HG03025 (cell line): ENCODE data around the gene FAM184A.
"Not testable (repeated sequence)": the region's sequence is repeated elsewhere in the genome, so short reads cannot be mapped to it uniquely, and the experiment has no call there.

Experiments used
- ATAC-seq: cut with Tn5 transposase; IDR thresholded peaks from one replicate; pipeline ENCODE4 v1.9.1; 2021; ENCODE audit warnings: mild to moderate bottlenecking, moderate library complexity; ENCODE audit not compliant: unreplicated experiment, low FRiP score

FAM184A gene, protein sequence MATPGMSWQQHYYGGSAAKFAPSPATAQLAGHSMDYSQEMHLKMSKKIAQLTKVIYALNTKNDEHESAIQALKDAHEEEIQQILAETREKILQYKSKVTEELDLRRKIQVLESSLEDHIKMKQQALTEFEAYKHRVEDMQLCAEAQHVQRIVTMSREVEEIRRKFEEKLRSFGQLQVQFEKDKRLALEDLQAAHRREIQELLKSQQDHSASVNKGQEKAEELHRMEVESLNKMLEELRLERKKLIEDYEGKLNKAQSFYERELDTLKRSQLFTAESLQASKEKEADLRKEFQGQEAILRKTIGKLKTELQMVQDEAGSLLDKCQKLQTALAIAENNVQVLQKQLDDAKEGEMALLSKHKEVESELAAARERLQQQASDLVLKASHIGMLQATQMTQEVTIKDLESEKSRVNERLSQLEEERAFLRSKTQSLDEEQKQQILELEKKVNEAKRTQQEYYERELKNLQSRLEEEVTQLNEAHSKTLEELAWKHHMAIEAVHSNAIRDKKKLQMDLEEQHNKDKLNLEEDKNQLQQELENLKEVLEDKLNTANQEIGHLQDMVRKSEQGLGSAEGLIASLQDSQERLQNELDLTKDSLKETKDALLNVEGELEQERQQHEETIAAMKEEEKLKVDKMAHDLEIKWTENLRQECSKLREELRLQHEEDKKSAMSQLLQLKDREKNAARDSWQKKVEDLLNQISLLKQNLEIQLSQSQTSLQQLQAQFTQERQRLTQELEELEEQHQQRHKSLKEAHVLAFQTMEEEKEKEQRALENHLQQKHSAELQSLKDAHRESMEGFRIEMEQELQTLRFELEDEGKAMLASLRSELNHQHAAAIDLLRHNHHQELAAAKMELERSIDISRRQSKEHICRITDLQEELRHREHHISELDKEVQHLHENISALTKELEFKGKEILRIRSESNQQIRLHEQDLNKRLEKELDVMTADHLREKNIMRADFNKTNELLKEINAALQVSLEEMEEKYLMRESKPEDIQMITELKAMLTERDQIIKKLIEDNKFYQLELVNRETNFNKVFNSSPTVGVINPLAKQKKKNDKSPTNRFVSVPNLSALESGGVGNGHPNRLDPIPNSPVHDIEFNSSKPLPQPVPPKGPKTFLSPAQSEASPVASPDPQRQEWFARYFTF

DNA sequence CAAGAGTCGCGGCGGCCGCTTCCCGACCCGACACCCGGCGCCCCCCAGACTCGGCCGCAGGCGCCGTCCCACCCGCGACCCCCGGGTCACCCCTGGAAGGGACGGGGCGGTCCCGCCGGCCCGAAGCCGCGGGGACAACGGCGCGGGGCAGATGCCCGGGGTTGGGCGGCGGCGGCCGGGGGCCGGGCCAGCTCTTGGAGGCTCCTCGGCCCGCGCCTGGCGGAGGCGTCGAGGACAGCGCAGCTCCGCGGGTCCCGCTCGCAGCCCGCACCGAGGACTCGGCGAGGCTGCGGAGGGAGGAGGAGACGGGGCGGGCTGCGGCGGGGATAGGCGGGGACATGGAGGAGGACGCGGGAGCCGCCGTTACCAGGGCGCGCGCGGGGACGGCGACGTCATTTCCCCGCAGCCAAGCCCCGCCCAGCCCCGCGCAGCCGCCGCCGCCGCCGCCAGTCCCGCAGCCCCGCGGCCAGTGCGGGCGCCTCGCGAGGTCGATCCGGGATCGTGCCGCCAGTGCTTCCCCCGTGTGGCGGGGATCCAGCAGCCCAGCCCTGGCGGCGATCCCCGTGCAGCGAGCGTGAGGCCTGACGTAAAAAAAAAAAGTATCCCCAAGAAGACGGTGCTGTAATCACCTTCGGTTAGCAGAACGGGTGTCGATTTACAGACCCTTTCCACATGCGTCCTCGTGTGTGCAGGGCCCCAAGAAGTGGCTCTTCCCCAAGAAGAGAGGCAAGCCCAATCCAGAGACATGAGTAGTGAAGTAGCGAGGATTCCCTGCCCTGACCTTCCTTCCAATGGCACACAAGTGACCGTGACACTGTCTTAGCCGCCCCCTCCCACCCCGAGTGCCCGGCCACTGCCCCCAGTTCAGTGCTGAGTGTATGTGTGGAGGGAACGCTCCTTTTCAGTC lies at the start of gene FAM184A:
TSS of gene FAM184A (minus strand) at position 289 of the 907 bp plus-strand sequence. CDS start 365 bp downstream, outside the sequence.
- peak; percentile 60 for ATAC-seq

DNA sequence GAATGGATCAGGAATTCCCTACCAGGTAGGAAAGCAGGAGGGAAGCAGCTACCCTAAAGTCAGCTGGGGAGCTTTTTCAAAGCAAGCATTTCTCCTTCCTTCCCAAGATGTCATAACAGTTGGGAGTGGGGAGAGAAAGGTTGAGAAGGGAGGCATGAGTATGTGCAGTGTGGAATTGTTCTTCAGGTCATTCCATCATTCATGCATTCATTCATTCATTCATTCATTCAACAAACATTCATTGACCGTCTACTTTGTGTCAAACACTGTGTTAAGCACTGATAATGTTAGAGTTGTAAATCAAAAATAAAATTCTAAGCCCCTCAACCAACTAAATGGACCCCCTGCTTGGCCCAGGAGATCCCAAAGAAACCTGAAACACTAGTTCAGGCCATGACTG lies 49.2 kb upstream of the FAM184A start:
- no peak for ATAC-seq

DNA sequence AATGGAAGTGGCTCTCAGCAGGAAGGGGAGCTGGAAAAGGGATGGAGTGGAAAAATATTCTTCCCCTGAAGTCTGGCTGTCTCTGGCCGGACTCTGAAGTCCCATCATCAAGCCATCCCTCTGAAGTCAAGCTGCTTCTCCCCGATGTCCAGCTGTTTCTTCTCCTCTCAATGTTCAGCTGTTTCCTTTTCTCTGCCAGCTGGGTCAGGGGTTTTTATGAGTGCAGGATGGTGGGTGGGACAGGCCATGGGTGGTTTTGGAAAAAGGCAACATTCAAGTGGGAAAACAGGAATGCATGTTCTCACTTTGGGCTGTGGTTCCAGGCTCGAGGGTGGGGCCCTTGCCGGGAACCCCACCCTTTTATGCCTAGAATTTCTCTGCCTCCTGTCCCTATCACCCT lies 48.4 kb upstream of the FAM184A start:
- ATAC-seq: no peak

DNA sequence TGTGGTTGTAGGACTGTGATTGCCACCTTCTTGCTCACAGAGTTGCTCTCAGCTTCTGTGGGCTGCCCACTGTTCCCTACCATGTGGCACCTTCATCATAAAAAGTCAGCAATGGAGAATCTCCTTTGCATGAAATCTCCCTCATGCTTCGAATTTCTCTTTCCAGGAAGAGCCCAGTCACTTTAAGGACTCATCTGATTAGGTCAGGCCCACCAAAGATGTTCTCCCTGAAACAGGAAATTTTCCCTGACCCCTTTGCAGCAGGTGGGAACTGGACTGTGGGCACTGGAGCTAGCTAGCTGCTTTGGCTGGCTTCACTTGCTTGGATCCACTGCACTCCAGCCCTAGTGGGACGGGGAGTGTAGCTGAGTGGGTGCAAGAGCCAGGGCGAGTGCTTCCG lies 47.7 kb upstream of the FAM184A start:
- ATAC-seq: no peak

DNA sequence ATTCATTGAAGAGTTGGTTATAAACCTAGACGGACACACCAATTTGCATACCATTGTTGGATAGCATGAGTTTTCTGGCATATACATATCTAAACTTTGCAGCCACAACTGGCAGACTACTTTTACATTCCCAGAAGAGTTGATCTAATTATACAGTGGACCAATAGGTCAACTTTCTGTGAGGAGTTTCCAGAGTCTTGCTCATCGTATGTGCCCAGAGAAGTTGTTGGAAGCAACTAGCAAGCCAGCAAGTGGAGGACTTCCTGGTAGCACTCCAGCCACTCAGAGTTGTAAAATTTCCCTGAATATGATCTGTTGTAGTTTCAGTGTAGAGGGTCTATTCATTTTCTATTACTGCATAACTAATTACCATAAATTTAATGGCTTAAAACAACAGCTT lies 47.1 kb upstream of the FAM184A start:
- ATAC-seq: no peak

DNA sequence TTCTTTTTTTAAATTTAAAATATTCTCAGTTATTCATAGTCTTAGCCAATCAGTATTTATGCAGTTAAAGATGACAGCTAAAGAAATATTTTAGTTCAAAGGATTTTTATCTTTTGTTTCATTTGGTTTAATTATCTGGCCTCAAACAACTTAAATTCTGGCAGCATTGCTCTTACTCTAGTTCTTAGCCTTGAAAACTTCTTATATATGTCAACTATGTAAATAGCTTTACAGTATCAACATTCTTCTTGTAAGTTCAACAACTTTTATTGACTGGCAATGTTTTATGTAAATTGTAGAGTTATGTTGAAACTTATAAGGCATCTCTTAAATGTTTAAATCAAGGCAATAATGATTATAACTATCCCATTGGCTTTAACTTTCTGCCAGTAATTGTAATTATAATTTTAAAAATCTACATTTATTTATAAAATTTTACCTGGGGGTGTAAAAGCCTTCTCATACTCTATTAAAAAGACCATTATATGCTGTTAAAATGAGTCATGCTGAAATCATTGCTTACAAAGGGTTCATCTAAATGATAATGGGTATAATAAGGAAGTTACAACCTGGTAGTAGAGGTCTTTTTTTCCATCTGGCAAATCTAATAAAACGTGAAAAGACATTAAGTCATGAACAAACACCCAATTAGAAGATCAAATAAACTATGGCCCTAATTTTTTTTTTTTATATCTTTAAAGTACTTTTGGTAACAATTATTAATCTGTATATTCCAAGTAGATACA lies 45.8 kb upstream of the FAM184A start:
- no peak for ATAC-seq

DNA sequence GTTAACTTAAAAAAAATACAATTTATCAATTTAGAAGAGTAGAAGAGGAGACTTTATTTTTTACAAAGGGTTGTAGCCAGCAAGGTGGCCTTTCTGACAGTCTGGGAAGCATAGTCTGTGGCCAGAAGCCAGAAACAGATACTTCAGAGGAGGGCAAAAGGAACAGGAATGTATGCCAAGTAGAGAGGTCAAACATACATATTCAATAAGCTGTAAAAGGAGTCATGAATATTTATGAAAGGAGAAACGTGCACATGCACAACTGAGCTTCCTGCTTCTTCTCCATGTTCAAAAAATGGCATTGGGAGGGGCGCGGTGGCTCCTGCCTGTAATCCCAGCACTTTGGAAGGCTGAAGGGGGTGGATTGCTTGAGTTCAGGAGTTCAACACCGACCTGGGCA lies 43.9 kb upstream of the FAM184A start:
- no peak for ATAC-seq

DNA sequence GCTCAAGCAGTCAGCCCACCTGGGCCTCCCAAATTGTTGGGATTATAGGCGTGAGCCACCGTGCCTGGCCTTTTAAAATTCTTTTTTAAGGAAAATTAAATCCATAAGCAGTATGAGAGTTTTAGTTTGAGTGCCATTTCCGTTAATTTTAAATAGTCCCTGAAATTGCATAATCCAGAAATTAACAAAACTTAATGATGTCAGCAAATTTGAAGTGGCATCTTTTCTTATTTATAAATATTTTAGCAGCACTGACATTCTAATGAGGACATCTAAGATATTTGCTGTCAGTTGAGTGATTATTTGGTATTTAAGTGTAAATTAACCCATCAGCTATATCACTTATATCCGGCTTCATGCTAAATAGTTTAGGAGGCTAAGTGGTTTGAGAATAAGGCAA lies 42.9 kb upstream of the FAM184A start:
- no peak for ATAC-seq

DNA sequence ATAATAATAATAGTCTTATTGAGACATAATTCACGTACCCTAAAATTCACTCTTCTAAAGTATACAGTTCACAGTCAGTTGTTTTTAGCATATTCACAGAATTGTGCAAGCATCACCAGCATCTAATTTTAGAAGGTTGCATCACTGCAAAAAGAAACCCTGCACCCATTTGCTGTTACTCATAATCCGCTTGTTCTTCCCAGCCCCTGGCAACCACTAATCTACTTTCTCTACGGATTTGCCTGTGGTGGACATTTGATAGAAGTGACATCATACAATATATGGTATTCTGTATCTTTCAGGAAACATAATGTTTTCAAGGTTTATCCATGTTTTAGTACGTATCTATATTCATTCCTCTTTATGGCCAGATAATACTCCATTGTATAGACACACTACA lies 41.5 kb upstream of the FAM184A start:
- no peak for ATAC-seq

DNA sequence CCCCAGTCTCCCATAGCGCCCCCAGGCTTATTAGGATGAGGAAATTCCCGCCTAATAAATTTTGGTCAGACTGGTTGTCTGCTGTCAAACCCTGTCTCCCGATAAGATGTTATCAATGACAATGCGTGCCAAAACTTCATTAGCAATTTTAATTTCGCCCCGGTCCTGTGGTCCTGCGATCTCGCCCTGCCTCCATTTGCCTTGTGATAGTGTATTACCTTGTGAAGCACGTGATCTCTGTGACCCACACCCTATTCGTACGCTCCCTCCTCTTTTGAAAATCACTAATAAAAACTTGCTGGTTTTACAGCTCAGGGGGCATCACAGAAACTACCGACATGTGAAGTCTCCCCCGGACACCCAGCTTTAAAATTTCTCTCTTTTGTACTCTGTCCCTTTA lies 40.6 kb upstream of the FAM184A start:
- ATAC-seq: not testable (repeated sequence)

DNA sequence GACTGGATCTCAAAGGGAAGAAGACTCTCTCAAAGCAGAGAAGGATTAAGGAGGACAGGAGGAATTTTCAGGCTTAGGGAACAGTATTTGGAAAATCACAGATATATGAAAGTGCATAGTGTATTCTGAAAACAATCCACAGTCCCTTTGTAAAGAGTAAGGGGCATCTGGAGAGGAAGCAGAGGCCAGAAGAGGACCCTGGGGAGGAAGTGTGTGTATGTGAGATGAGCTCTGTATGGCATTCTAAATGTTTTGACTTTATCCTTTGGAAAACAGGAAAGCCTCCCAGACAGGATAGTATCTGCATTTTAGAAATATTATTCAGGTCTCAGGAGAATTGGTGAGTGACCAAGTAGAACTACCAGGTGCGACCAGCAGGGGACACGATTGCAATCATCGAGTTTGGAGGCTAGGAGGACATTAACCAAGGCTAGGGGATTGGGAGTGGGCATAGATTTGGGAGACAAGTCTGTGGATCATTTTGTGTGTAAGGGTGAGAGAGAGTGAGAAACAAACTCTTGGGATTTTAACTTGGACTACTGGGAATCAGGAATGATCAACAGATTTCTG lies 38.3 kb upstream of the FAM184A start:
- ATAC-seq: no peak

DNA sequence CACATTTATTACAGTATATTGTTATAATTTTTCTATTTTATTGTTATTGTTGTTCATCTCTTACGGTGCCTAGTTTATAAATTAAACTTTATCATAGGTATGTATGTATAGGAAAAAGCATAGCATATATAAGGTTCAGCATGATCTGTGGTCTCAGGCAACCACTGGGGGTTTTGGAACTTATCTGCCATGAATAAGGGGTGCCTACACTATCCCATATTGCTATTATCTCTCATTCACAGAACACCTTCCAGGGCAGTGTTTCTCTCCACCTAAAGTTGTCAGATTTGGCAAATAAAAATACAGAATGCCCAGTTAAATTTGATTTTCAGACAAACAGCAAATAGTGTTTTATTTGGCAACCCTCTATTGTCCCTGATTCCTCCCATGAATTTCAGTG lies 35.5 kb upstream of the FAM184A start:
- no peak for ATAC-seq

DNA sequence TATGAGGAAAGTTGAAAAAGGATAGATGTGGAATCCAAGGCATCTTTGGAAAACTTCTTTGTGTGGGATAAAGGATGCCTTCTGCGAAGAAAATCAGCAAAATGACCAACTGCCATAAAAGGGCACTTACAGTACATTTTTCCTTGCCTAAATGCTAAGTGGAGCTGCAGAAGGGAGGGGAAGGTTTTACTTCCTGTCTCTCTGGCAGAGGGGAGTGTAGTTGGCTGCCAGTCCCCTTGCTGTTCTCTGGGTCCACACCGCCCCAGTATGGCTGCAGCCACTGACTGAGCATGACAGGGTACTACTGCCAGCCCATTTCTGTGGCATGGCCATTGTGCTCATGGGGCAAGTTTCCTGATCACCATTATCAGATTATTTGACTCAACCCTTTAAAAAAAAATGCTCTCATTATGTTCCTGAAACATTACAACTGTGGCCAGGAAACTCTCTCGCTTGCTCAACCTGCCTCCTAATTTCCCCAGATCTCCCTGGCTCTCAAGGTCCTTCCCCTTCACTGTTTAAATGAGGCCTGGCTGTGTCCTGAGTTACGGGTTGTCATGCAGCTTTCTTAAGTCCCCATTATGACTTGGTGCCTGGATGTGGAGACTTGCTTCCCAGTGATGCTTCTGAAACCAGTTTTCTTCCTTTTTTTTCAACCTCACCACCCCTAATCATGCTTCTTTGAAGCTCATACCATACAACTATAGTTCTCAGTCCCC lies 34.5 kb upstream of the FAM184A start:
- ATAC-seq: no peak

DNA sequence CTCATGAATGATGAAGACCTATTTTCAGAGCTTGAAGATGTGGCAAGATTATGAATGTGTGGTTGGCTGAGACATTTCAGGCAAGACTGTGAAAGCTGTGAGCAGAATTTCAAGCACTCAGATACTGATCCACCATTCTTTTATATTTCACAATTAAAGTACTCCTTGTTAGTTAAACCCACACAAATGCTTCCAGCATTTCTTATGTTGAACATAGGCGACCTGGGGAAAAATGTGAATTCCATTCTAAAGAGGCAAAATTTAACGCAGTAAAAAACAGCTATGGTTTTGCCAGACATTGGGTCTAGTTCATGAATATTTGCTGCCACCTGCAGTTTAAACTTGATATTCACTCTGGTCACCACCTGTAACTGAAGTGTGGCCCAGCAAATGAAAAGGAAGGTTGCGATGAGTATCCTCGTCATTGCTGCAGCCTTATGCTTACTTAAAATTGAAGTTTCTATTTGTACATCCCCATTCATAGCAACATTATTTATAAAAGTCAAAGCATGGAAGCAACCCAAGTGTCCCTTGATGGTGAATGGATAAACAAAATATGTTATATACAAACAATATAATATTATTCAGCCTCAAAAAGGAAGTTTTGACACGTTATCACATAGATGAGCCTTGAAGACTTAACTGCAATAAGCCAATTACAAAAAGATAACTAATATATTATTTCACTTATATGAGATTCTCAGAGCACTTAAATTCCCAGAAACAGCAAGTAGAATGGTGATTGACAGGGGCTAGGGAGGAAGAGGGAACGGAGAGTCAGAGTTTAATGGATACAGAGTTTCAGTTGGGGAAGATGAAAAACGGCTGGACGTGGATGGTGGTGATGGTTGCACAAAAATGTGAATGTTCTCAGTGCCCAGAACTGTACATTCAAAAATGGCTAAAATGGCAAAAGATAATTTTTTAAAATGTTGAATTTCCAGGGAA lies 32.4 kb upstream of the FAM184A start:
- no peak for ATAC-seq

DNA sequence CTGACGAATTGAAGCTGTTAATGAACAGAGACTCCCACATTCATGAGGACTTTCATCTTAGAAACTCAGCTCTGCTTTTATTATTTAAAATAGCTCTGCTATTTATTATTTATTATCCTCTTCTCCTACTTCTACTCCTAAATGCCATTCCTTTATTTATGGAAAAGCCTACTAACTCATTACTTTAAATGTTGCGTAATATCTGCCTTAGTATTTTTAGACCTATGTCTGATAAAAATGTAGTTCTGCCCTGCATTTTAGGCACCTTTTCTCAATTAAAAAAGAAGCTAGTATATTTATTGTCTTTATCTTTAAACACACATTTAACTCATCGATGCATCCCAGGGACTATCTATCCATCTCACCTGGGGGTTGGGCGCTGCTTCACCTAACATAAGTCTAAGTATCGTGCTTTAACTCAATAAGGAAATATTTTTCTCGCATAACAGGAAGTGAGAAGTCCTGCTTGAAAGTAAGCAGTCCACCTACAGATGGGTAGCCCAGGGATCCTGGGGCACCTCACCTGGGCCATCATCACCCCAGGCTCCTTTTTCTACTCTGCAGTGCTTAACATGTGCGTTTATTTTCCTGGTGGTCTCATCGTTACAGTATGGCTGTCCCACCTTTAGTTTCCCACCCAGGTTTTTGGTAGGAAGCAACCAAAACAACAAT lies 31.3 kb upstream of the FAM184A start:
- no peak for ATAC-seq

DNA sequence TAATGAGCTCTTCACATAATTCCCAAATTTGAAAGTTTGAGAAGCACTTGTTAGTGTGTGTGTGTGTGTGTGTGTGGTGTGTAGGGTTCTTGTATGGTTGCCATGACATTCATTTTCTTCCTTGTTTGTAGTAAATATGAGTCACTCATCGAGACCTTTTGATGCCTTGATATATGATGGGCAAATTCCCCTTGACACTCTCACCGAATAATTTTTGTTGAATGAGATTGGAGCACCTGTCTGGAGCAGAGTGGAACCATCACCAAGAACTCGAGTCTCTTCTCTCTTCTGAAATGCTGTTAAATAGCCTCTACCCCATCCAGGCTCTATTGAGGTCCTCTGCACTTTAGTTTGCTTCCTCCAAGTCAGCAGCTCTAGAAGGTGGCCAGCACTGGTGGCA lies 29.6 kb upstream of the FAM184A start:
- no peak for ATAC-seq

DNA sequence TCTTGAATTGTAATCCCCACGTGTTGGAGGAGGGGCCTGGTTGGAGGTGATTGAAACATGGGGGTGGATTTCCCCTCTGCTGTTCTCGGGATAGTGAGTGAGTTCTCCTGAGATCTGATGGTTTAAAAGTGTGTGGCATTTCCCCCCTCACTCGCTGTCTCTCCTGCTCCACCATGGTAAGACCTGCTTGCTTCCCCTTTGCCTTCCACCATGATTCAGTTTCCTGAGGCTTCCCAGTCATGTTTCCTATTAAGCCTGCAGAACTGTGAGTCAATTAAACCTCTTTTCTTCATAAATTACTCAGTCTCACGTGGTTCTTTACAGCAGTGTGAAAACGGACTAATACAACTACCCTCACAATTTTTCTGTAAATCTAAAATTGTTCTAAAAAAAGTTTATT lies 26.8 kb upstream of the FAM184A start:
- ATAC-seq: no peak
